H9 (cell line): ENCODE measurements around the gene LZTR1. TPM values are rescaled to one million over a fixed set of nuclear protein-coding genes. Genes with fewer than 3 reads are reported as not detected.

Experiments
- DNase-seq: peaks from one replicate; pipeline ENCODE4 v3.0.0-alpha.2; 2017
- H2AFZ ChIP-seq: one replicate; pipeline ENCODE4 v1.6.1; 2013; ENCODE audit warnings: mild to moderate bottlenecking, low read length, control low read depth, moderate library complexity
- H2AK5ac ChIP-seq: 2 replicates; pipeline ENCODE4 v1.6.1; 2013; ENCODE audit warnings: low read length, control low read depth, mixed read lengths; ENCODE audit not compliant: insufficient read length
- H2BK120ac ChIP-seq: one replicate; pipeline ENCODE4 v1.6.1; 2013; ENCODE audit warnings: low read depth, mild to moderate bottlenecking, low read length, control low read depth, inconsistent platforms; ENCODE audit not compliant: poor library complexity, severe bottlenecking
- H2BK12ac ChIP-seq: 2 replicates; pipeline ENCODE4 v1.6.1; 2013; ENCODE audit warnings: low read length, control low read depth, mixed read lengths, low read depth; ENCODE audit not compliant: insufficient read length
- H2BK15ac ChIP-seq: 2 replicates; pipeline ENCODE4 v1.6.1; 2013; ENCODE audit warnings: low read depth, low read length, control low read depth
- H2BK20ac ChIP-seq: one replicate; pipeline ENCODE4 v1.6.1; 2013; ENCODE audit warnings: low read depth, mild to moderate bottlenecking, low read length, control low read depth, inconsistent platforms; ENCODE audit not compliant: poor library complexity, severe bottlenecking
- H2BK5ac ChIP-seq: 2 replicates; pipeline ENCODE4 v1.6.1; 2013; ENCODE audit warnings: low read length, control low read depth, mixed read lengths; ENCODE audit not compliant: insufficient read length
- H3K14ac ChIP-seq: 2 replicates; pipeline ENCODE4 v1.6.1; 2013; ENCODE audit warnings: low read length, control low read depth; ENCODE audit not compliant: insufficient read depth
- H3K18ac ChIP-seq: 2 replicates; pipeline ENCODE4 v1.6.1; 2013; ENCODE audit warnings: low read depth, mild to moderate bottlenecking, mixed read lengths, low read length, control low read depth; ENCODE audit not compliant: insufficient read length
- H3K23ac ChIP-seq: 2 replicates; pipeline ENCODE4 v1.6.1; 2013; ENCODE audit warnings: low read length, control low read depth, mixed read lengths, low read depth; ENCODE audit not compliant: insufficient read length
- H3K23me2 ChIP-seq: 2 replicates; pipeline ENCODE4 v1.6.1; 2013; ENCODE audit warnings: low read depth, mild to moderate bottlenecking, mixed read lengths, low read length, control low read depth; ENCODE audit not compliant: insufficient read length, poor library complexity, severe bottlenecking
- H3K27ac ChIP-seq: 2 replicates; pipeline ENCODE4 v1.5.1; 2013; ENCODE audit warnings: low read length, control low read depth, mixed read lengths, low read depth; ENCODE audit not compliant: insufficient read length
- H3K27me3 ChIP-seq: 2 replicates; pipeline ENCODE4 v1.6.1; 2013; ENCODE audit warnings: low read length, control low read depth, inconsistent platforms; ENCODE audit not compliant: insufficient read depth
- H3K4ac ChIP-seq: 2 replicates; pipeline ENCODE4 v1.6.1; 2013; ENCODE audit warnings: low read depth, mild to moderate bottlenecking, control low read depth, inconsistent platforms, low read length, moderate library complexity
- H3K4me1 ChIP-seq: 2 replicates; pipeline ENCODE4 v1.6.1; 2013; ENCODE audit warnings: low read length, control low read depth, inconsistent platforms; ENCODE audit not compliant: insufficient read depth
- H3K4me2 ChIP-seq: 2 replicates; pipeline ENCODE4 v1.6.1; 2013; ENCODE audit warnings: low read length, control low read depth, mixed read lengths; ENCODE audit not compliant: insufficient read length, insufficient read depth
- H3K56ac ChIP-seq: 2 replicates; pipeline ENCODE4 v1.6.1; 2013; ENCODE audit warnings: low read depth, mild to moderate bottlenecking, mixed read lengths, low read length, control low read depth; ENCODE audit not compliant: insufficient read length
- H3K79me1 ChIP-seq: 2 replicates; pipeline ENCODE4 v1.6.1; 2013; ENCODE audit warnings: low read depth, mild to moderate bottlenecking, moderate library complexity, low read length, control low read depth, inconsistent platforms; ENCODE audit not compliant: insufficient read depth, poor library complexity, severe bottlenecking
- H3K79me2 ChIP-seq: 2 replicates; pipeline ENCODE4 v1.6.1; 2013; ENCODE audit warnings: low read length, control low read depth, inconsistent platforms; ENCODE audit not compliant: insufficient read depth
- H3K9ac ChIP-seq: 2 replicates; pipeline ENCODE4 v1.6.1; 2013; ENCODE audit warnings: low read length, control low read depth, mixed read lengths; ENCODE audit not compliant: insufficient read length; ENCODE audit errors: extremely low read depth
- H3K9me3 ChIP-seq: one replicate; pipeline ENCODE4 v1.6.1; 2013; ENCODE audit warnings: low read depth, low read length, inconsistent platforms; ENCODE audit not compliant: control insufficient read depth
- H3T11ph ChIP-seq: one replicate; pipeline ENCODE4 v1.6.1; 2013; ENCODE audit warnings: mild to moderate bottlenecking, low read length, control low read depth, inconsistent platforms
- H4K20me1 ChIP-seq: one replicate; pipeline ENCODE4 v1.6.1; 2013; ENCODE audit not compliant: control insufficient read depth, insufficient read length, insufficient read depth
- H4K5ac ChIP-seq: 2 replicates; pipeline ENCODE4 v1.6.1; 2013; ENCODE audit warnings: low read depth, mild to moderate bottlenecking, mixed read lengths, low read length, control low read depth; ENCODE audit not compliant: insufficient read length
- H4K8ac ChIP-seq: replicated peaks from 2 replicates; pipeline ENCODE4 v1.6.1; 2013; ENCODE audit warnings: low read length, control low read depth, mixed read lengths, low read depth; ENCODE audit not compliant: insufficient read length
- H4K91ac ChIP-seq: 2 replicates; pipeline ENCODE4 v1.6.1; 2013; ENCODE audit warnings: low read depth, mild to moderate bottlenecking, moderate library complexity, mixed read lengths, low read length, control low read depth; ENCODE audit not compliant: insufficient read length
- H3K27ac Mint-ChIP-seq, 3 experiments: 2 replicates in 2 of 3; 3 replicates in 1 of 3; pipeline ENCODE4 v1.8.0; 2020 to 2021; ENCODE audit warnings: mixed read lengths in 3 of 3, mild to moderate bottlenecking in 1 of 3, moderate library complexity in 1 of 3
- H3K27me3 Mint-ChIP-seq: 2 replicates; pipeline ENCODE4 v1.8.0; 2021; ENCODE audit warnings: low read depth, mild to moderate bottlenecking, moderate library complexity, mixed read lengths
- H3K36me3 Mint-ChIP-seq, 3 experiments: 2 replicates in 2 of 3; 3 replicates in 1 of 3; pipeline ENCODE4 v1.8.0; 2020 to 2021; ENCODE audit warnings: low read depth in 3 of 3, mixed read lengths in 3 of 3; ENCODE audit not compliant: insufficient read depth in 1 of 3
- H3K4me1 Mint-ChIP-seq, 2 experiments: 2 replicates each; pipeline ENCODE4 v1.8.0; 2020; ENCODE audit warnings: mixed read lengths in 2 of 2
- H3K4me3 Mint-ChIP-seq, 2 experiments: 2 replicates in 1 of 2; 3 replicates in 1 of 2; pipeline ENCODE4 v1.8.0; 2020 to 2021; ENCODE audit warnings: mild to moderate bottlenecking in 2 of 2, mixed read lengths in 2 of 2, moderate library complexity in 1 of 2
- H3K9me3 Mint-ChIP-seq, 2 experiments: 2 replicates in 1 of 2; 3 replicates in 1 of 2; pipeline ENCODE4 v1.8.0; 2020; ENCODE audit warnings: mild to moderate bottlenecking in 2 of 2, mixed read lengths in 2 of 2, moderate library complexity in 1 of 2
- WGBS: extraction: QIAGEN DNeasy Blood & Tissue Kit; methylation state at CpG from one replicate; pipeline ENCODE4 v1.1.7; 2013; ENCODE audit warnings: missing lambda C conversion rate, low lambda C conversion rate, mixed read lengths; ENCODE audit not compliant: insufficient read length; ENCODE audit errors: extremely low coverage; 5-methylcytosine and 5-hydroxymethylcytosine counted together
- total RNA-seq: library from RNA; stranded (reverse); gene quantifications from 2 replicates; pipeline ENCODE4 v1.2.1, GENCODE V29; 2021
- TF ChIP-seq, protein P1 (sequence below): fragments of 200-600 bp; sonication (generic); conservative IDR thresholded peaks from 3 replicates; pipeline ENCODE4 v1.8.0; 2021; ENCODE audit warnings: antibody characterized with exemption, mild to moderate bottlenecking

The LZTR1 gene
- total RNA-seq, 1 experiment from 2014 or later, result 47.0 TPM

DNA sequence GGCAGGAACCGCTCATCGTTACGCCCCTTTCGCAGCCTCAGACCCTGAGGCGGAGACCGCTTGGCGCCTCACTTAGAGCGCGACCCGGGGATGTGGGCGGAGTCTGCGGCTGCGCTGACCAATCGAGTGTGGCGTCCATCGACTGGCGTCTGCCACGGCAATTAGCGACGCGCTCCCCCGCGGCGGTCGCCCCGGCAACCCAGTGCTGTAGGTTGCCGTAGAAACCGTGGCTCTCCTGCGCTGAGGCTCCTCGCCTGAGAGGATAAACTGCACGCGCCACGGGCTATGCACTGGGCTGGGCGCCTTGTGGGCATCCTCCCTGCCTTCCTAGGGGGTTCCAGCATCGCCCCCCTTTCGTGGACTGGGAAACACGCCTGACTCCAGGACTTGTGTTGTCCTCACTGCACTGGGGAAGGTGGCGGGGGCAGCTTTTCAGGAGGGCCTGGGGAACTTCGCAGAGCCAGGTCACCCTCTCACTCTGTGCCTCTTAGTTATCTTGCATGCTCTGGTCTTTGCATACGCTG is 32.2 kb downstream of the LZTR1 start:
- H3K79me1 ChIP-seq, result no peaks in the 10 kb centered on the region
- no peak overlapping the region for H2BK20ac ChIP-seq
- DNase-seq, result peak; percentile 98
- no CpG with 5 or more reads among the region's 40 CpGs for WGBS
- H3K18ac ChIP-seq, result no peak overlapping the region
- H3K56ac ChIP-seq, result no peak overlapping the region
- no peak overlapping the region for H3K9ac ChIP-seq
- Mint-ChIP-seq H3K27ac (peak overlapping the region in 2 of 3 experiments; percentile 97; a peak in 4 of 7 replicates), H3K9me3 (0 out of 5 replicates have a peak, but pooled peaks cover 0 to under 1% of the 10 kb centered on the region in 2 experiments), H3K4me3 (peak overlapping the region; percentile 80 to 95), H3K4me1 (peaks cover 31 to 50% of the 10 kb centered on the region in 2 experiments), H3K27me3 (peaks cover 52% of the 10 kb centered on the region), H3K36me3 (no peaks in the 10 kb centered on the region)
- no peak overlapping the region for H3K23ac ChIP-seq
- no peak overlapping the region for H3K27ac ChIP-seq
- no peaks in the 10 kb centered on the region for H4K20me1 ChIP-seq
- no peak overlapping the region for H2AK5ac ChIP-seq
- TF ChIP-seq, protein P1, sequence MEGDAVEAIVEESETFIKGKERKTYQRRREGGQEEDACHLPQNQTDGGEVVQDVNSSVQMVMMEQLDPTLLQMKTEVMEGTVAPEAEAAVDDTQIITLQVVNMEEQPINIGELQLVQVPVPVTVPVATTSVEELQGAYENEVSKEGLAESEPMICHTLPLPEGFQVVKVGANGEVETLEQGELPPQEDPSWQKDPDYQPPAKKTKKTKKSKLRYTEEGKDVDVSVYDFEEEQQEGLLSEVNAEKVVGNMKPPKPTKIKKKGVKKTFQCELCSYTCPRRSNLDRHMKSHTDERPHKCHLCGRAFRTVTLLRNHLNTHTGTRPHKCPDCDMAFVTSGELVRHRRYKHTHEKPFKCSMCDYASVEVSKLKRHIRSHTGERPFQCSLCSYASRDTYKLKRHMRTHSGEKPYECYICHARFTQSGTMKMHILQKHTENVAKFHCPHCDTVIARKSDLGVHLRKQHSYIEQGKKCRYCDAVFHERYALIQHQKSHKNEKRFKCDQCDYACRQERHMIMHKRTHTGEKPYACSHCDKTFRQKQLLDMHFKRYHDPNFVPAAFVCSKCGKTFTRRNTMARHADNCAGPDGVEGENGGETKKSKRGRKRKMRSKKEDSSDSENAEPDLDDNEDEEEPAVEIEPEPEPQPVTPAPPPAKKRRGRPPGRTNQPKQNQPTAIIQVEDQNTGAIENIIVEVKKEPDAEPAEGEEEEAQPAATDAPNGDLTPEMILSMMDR, result no peak
- H3K79me2 ChIP-seq, result no peaks in the 10 kb centered on the region
- no peak overlapping the region for H3K4ac ChIP-seq
- H3K4me2 ChIP-seq, result peak overlapping the region; percentile 39
- H2AFZ ChIP-seq, result no peak overlapping the region
- no peaks in the 10 kb centered on the region for H3K9me3 ChIP-seq
- H2BK12ac ChIP-seq, result no peak overlapping the region
- no peak overlapping the region for H4K91ac ChIP-seq
- H2BK15ac ChIP-seq, result no peak overlapping the region
- no peak overlapping the region for H2BK5ac ChIP-seq
- H3K27me3 ChIP-seq, result no peaks in the 10 kb centered on the region
- H3T11ph ChIP-seq, result no peak overlapping the region
- no peak overlapping the region for H4K8ac ChIP-seq
- H4K5ac ChIP-seq, result no peak overlapping the region
- H2BK120ac ChIP-seq, result no peak overlapping the region
- peaks cover 3% of the 10 kb centered on the region; the same call in 1 of the 2 replicates for H3K4me1 ChIP-seq
- H3K14ac ChIP-seq, result no peak overlapping the region
- peaks cover 7% of the 10 kb centered on the region for H3K23me2 ChIP-seq
